Erythroblast (primary cell): ENCODE data around the gene PCDH9.

Experiments
- GATA1 ChIP-seq: IDR thresholded peaks from 2 replicates; pipeline ENCODE4 v1.6.1; 2011; ENCODE audit warnings: low read depth, mild to moderate bottlenecking, control low read depth, low read length, moderate library complexity
- POLR2A ChIP-seq: IDR thresholded peaks from 2 replicates; pipeline ENCODE4 v1.6.1; 2011; ENCODE audit warnings: mild to moderate bottlenecking, low read length

- TF ChIP-seq POLR2A (no peak), GATA1 (no peak)
These were observed 5.1 kb upstream of the PCDH9 start for GRCh38 chr13:67235265-67235664.
